HL-60/S4 treated with phorbol 12-myristate 13-acetate at 8.2 ng/mL for 4 days and 3 days (cell line): ENCODE measurements around the gene ZNFX1.
"Not testable (repeated sequence)": the region's sequence is repeated elsewhere in the genome, so short reads cannot be mapped to it uniquely, and the experiment has no call there.

Source experiments
- in situ Hi-C: fragments of 300-500 bp; cut with MboI; formaldehyde crosslinking; loops from 2 replicates; pipeline ENCODE4 v1.15.0; 2022; ENCODE audit warnings: low sequenced_read_pairs

ZNFX1 gene

DNA sequence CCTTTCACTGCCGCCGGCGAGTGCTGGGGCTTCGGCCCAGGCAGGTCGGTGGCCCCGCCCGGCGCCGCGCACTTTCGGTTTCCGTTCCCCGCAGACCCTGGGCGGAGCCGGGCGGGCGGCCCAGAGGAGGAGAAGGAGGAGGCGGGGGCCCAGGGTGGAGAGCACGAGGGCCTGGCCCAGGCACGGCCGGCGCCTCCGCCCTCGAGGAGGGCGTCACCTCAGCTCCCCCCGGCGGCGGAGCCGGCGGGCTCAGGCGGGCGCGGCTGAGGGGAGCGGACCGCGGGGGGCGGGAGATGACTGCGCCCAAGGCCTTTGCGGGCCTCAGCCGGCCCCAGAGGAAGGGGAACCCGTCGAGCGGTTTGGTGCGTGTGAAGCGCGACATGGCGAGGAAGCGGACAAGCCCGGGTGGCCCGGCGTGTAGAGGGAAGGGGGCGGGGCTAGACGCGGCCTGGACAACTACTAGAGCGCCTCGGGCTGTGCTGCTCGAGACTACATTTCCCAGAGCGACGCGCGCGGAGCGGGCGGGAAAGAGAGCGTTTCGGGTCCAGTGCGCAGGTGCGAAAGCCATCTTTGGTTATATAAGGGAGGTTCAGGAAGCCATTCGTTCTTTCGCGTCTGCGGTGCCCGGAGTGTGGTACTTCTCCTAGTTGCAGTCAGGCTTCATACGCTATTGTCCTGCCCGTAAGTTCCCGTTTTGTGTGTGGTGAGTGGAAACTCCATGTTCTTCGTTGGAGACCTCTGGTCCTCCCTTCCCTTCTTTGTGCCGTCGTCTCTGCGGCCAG is at the start of gene ZNFX1:
Gene ZNFX1 (minus strand): TSS at position 22 of the 782 bp plus-strand sequence. CDS start 2,218 bp downstream, outside the sequence.
- in situ Hi-C loops: no loop called here

DNA sequence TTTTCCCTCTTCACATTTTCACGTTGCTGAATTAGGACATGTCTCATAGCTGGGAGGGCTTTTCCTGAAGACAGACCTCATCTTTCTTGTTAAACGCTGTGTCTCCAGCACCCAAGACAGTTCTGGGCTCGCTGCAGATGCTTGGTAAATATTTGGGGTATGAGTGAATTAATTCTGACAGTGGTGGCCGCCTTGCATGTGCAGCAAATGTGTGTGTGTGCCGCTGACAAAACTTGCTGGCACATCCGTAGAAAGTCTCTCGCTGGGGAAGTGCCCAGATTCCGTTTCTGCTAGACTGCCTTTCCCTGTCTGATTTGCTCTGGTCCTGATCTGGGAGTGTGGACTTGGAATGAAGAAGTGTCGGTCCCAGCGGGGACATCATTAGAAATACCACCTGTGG is 48.2 kb upstream of the ZNFX1 start:
- in situ Hi-C loops: loop anchor here (25.0 kb wide), 1 partner anchor 561 kb away; no protein-coding TSS in a partner anchor

DNA sequence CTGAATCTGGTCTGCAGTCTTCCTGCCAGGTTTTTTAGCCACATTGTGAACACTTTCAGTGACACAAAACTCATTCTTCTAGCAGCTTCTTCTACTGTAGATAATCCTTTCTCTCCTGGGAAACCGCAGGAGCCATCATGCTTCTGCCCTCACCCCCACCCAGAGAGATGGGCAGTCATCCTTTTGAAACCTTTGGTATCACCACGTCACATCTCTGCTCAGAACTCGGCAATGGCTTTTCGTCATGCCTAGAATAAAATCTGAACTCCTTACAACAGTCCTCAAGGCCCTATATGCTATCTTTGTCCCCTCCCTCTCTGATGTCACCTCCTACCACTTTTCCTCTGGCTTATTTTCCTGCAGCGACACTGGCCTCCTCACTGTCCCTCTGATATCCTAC is 46.4 kb upstream of the ZNFX1 start:
- in situ Hi-C loops: no loop called here

DNA sequence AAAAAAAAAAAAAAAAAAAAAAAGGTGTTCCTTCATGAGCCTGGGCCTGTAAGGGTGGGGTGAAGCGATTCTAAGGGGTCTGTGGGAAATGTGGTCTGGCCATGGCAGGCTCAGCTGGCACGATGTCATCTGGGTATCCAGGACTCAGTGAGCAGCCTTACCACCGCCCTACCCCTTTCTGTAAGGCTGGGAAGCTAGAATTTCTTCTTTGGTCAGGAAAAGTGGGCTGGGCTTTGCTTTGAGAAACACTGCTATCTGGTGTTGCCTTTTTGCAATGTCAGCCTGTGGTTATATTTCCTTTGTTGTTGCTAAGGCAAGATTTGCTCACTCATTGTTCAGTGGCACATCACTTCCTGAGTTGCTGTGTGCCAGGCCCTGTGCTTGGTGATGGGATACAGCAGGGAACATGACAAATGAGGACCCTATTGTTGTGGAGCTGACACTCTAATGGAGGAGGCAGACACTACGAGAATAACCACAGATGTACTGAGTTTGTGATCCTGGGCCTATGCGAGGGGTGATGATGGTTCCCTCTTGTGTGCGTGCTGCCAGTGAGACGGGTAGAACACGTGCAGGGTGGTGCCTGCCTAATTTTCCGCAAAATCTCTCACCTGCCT is 45.9 kb upstream of the ZNFX1 start:
- in situ Hi-C loops: no loop called here

DNA sequence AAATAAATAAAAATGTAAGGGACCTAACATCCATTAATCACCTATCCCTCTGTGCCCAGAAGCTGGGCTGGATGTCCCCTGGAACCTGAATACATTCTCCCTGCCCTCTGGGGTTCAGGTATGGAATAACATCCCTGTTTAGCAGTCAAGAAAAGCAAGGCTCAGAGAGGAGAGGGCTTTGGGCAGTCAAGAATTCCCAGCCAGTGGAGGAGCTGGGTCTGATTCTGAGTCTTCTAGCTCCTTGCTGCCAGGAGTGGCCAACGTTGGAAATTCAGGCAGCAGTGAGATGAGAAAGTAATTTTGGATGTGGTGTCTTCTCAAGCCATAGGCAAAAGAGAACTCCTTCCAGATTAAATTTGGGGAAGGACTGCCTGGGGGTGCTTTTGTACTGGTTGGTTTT is 42.6 kb upstream of the ZNFX1 start:
- in situ Hi-C loops: no loop called here

DNA sequence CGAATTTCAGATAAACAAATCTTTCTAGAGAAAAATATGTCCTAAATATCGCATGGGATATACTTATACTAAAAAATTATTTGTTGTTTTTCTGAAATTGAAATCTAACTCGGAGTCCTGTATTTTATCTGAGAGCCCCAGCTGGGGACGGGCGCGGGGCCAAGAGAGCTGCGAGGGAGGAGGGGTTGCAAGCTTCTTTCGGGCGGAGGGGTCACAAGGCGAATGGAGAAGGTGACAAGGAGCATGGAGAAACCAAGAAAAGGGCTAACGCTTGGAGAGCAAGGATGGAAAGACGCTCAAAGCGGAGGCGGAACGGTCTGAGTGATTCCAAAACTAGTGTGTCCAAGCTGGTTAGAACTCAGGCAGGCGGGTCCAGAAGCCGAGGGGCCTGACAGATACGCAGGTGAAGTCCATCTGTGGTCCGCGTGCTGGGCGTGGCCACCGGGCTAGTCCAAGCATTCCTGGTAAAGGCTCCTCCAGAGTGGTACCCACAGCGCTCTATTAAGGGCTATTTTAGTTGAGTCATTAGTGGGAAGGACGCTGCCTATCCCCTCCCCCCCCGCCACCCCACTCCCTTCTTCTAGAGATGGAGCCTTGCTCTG is 41.5 kb upstream of the ZNFX1 start:
- in situ Hi-C loops: no loop called here

DNA sequence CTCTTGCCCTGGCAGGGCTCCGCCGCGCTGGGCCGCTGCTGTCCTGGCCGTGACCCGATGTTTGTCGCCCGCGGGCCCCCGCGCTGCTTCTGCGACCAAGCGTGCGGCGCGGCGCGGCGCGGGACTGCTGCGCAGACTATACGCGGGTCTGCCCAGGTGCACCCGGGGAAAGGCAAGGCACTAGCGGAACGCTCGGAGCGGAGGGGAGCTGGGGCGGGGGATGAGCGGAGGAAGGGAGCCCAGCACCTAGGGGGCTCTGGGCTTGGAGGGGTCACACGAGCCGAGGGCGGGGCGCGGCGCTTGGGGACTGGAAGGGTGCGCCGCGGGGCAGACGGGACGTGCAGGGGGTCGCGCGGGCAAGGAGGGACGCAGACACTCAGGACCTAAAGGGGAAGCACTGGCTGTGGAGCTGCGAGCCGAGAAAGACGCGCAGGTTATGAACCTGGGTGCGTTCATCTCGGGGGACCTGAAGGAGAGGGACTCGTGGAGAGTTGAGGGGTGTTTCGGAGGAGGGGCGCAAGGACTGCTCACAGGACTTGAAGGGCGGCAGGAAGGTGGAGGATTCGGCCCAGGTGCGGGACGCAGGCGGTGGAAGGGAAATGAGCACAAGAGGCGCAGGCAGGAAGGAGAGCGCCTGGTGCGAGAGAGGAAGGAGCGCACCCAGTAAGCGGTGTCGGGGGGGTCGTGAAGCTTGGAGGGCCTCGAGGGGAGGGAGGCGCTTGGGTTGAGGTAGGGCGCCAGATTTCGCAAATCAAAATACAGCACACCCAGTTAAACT is 40.8 kb upstream of the ZNFX1 start:
- in situ Hi-C loops: no loop called here

DNA sequence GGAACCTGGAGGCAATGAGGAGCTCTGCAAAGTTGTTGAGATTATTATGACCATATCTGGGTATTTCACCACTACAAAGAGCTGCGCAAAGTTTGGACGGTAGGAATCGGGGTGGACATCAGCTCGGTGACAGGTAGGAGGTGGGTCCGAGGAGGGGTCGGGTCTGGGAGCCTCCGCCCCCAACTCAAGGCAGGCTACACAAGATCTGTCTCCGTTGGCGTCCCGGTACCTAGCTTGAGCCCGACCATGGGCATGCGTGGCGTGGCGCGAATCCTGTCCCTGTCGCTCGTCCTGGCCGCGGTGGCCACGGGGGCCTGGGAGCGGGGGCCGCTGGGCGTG is 40.2 kb upstream of the ZNFX1 start:
- in situ Hi-C loops: no loop called here

DNA sequence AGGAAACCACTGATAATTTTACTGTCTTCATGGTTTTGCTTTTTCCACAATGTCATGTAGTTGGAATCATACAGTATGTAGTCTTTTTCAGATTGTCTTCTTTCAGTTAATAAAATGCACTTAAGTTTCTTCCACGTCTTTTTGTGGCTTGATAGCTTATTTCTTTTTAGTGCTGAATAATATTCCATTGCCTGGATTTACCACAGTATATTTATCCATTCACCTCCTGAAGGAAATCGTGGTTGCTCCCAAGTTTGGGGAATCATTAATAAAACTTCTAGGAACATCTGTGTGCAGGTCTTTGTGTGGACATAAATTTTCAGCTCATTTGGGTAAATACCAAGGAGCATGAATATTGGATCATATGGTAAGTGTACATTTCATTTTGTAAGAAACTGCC is 38.8 kb upstream of the ZNFX1 start:
- in situ Hi-C loops: no loop called here

DNA sequence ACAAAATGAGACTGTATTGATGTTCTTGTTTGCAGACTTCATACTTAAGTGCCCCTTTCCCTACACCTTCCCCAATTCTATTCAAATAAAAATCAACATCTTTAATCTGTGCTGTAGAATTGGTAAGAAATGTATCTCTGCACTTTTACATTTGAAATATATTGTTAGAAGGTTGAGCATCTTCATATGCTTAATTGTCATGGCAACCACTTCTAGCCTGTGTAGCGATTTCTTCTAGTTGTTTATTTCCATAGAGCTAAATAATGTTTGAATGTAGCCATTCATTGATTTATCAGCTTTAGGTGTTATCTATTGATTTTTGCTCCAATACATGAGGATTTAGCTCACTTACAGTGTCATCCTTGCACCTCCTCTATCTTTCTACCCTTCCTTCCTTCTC is 37.7 kb upstream of the ZNFX1 start:
- in situ Hi-C loops: no loop called here

DNA sequence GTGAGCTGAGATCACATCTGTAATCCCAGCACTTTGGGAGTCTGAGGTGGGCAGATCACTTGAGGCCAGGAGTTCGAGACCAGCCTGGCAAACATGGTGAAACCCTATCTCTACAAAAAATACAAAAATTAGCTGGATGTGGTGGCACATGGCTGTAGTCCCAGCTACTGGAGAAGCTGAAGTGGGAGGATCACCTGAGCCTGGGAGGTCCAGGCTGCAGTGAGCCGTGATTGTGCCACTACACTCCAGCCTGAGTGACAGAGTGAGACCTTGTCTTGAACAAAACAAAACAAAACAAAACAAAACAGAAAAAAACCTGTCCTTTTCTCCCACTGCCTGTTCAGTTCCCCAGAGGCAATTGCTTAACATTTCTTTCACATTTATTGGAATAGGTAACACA is 36.2 kb upstream of the ZNFX1 start:
- in situ Hi-C loops: not testable (repeated sequence)

DNA sequence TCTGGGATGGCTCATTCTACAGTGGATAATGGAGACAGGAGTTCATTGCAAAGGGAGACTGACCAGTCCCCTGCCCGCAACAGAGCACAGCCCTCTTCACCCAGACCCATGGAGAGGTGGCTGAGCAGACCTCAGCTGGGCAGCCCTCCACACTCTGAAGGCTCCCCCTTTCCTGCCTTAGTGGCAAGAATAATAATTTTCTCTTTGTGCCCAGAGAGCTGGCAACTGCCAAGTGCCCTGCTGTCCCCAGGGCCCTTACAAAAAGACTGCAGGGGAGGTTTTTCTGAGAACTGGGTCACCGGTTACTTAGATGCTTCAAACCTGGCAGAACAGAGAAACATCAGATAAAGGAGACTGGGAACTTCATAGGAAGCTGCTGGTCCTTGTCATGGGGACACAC is 35.4 kb upstream of the ZNFX1 start:
- in situ Hi-C loops: no loop called here

DNA sequence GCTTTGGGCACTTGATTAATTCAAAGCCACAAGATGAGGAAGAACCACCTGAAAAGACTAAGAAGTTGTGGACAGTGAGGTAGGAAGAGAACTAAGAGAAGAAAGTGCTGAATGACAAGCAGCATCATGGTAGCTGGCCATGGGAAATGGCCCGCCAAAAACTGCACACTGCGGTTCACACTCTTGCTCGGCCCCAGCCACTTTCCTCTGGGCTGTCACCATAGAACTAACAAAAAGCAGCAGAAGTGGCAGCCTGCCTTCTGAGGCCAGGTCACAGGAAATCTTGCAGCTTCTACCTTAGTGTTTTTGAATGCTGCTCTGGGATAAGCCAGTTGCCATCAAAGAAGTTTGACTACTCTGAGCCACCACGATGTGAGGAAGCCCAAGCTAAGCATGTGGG is 34.8 kb upstream of the ZNFX1 start:
- in situ Hi-C loops: no loop called here

DNA sequence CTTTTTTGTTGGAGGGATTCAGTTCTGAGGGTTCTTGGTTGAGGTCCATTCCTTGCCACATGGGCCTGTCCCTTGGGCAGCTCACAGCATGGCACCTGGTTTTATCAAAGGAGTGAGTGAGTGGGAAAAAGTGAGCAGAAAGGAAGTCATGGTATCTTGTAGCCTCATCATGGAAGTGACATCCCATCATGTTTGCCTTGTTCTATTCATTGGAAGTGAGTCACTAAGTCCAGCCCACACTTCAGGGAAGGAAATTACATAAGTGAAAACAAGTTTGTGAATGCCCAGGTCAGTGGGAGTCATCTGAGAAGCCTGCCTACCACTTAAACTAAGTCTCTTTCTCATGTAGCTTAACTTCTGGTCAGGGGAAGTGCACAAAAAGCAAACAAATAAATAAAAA is 32.8 kb upstream of the ZNFX1 start:
- in situ Hi-C loops: no loop called here

DNA sequence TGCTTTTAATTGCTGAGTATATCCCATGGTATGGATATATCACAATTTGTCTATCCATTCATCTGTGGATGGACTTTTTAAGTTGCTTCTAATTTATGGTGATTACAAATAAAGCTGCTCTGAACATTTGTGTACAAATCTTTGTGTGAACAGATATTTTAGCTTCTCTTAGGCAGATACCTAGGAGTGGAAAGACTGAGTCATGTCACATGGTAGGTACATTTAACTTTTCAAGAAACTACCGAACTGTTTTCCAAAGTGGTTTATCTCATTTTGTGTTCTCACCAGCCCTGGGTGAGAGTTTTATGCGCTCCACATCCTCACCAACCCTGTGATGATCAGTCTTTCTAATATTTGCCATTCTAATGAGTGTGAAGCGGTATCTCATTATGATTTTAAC is 31.0 kb upstream of the ZNFX1 start:
- in situ Hi-C loops: no loop called here

DNA sequence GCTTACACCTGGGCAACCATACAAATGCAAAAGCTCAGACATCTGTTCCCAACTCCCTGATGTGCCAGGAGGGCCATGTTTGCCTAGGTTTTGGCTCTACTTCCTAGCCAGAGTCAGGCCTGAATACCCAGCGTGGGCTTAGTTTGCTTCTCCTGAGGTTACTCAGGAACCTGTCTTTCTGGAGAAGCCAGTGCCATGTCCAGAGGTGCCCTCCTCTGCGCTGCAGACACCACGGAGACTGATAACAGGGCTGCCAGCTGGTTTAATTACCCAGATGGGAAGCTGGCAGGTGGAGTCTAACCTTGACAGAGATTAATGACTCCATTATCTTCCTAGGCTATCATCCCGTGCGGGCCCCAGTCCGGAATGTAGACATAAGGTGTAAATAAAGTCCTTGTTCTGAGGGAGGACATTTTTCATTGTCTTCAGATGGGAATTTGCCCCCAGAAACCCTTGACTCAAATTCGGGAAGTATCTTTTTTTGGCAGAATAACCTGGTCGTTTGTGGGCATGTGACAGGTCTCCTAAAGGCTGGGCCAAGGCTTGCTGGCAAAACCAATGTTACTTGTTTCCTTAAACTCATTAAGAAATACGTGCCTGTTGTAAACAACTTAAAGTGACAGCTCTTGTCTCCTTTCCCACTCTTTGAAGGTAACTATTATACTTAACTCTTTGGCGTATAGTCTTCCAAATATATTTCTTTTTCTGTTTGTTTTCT is 29.2 kb upstream of the ZNFX1 start:
- in situ Hi-C loops: no loop called here

DNA sequence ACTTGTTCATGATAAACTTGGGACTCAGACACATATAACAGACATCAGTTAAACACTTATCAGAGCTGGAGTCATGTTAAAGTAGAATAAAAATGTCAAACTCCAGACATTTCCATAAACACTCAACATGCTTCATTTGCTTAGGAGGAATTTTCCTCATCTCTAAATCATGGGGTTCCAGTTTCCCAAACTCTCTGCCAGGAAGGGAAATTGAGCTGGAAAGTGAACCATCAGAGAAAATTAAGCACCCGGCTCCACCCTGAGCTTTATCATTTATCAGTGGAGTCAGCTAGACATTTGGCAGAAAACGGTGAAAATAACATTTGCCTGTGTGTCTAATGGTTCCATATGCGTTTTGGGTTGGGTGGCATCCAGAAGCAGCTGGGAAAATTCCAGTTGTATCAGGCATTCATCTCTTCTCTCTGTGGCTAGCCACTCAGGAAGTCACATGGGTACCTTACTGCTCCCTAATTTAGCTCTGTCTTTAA is 25.3 kb upstream of the ZNFX1 start:
- in situ Hi-C loops: no loop called here

DNA sequence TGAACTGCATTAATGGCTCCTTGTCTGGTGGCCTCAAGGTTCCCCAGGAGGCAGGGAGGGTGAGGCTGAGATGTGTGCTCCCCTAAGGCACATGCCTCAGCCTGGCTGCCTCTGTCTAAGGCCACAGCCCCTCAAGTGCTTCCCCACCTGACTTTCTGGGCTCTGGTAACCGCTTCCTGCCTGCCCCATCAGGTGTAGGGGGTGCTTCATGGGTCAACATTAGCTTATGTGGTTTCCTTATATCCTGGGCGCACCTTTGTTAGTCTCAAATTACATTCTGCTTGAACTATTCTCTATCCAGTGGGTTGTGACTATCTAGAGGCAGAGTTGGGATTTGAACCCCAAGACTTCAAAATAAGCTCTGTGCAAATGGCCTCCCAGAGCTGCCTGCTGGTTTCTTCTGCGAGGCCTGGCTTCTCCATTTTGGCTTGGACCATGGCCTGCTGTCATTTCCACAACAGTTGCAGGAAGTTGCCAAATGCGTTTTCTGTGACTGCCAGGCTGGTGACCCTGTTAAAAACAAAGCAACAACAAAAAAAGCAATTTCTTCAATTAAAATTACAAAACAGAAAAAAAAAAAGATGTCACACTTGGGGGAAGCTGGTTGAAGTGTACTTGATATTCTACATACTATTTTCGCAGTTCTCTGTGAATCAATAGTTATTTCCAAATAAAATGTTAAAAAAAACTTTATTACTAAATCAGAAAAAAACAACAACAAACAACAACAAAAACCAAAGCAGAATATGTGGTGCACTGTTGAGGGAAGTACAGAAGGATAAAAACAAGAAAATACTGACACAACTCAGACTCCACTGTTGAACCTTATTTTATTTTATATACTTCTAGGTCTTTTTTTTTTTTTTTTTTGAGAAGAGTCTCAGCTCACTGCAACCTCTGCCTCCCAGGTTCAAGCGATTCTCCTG is 20.0 kb upstream of the ZNFX1 start:
- in situ Hi-C loops: no loop called here

DNA sequence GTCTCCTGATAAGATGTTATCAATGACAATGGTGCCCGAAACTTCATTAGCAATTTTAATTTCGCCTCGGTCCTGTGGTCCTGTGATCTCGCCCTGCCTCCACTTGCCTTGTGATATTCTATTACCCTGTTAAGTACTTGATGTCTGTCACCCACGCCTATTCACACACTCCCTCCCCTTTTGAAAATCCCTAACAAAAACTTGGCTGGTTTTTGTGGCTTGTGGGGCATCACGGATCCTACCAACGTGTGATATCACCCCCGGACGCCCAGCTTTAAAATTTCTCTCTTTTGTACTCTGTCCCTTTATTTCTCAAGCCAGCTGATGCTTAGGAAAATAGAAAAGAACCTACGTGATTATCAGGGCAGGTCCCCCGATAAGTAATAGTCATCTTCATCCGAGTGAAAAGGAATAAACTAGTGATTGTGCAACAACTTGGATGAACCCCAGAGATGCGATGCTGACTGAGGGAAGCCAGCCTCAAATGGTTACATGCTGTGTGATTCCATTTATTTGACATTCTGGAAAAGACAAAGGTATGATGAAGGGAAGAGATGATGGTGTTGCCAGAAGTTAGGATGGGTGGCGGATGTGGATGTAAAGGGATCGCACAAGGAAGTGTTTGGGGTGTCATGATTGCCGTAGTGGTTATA is 16.3 kb upstream of the ZNFX1 start:
- in situ Hi-C loops: not testable (repeated sequence)
